Measurements from ENCODE around the gene MAPK8IP2.

The MAPK8IP2 gene

DNA sequence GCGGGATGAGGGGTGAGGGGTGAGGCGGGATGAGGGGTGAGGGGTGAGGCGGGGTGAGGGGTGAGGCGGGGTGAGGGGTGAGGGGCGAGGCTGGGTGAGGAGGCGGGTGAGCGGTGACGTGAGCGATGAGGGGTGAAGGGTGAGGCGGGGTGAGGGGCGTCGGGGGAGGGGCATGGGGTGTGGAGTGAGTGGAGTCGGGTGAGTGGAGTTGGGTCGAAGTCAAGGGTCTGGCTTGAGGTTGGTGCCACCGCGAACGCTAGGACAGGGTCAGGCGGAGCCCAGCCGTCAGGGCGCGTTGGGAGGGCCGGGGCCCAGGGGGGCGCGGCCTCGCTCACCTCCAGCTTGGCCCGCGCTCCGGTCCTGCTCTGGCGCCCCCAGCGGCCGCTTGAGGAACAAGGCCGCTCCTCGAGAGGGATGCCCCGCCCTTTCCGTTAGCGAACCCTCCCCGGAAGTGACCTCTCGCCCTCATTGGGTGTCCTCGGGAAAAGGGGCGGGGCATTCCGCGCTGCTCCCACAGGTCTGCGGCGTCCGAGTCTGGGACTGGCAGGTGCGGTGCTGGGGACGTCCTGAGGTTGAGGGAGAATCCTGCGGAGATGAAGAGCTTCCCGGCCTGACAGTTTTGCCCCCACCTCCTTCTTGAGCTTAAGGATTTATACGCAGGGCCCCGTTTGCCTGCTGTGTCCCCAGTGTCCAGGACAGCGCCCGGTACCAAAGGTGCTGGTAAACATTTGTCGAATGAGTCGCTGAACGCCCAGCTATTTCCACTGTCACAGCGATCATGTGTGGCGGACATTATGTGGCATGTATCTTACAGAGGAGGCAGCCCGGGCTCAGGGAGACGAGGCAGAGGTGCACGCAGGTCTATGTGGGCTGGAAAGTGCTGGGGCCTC, 37.8 kb upstream of the MAPK8IP2 start, which contains the start of gene SYCE3:
Gene SYCE3 (minus strand): TSS at position 397 of the 890 bp plus-strand sequence. CDS start 6,514 bp downstream, outside the sequence.
- TF ChIP-seq EZH2 (IDR thresholded peaks at IDR 0.05; ENCODE audit: borderline replicate concordance, low read depth, low read length, severe bottlenecking), result no peak
- TF ChIP-seq, protein P1, sequence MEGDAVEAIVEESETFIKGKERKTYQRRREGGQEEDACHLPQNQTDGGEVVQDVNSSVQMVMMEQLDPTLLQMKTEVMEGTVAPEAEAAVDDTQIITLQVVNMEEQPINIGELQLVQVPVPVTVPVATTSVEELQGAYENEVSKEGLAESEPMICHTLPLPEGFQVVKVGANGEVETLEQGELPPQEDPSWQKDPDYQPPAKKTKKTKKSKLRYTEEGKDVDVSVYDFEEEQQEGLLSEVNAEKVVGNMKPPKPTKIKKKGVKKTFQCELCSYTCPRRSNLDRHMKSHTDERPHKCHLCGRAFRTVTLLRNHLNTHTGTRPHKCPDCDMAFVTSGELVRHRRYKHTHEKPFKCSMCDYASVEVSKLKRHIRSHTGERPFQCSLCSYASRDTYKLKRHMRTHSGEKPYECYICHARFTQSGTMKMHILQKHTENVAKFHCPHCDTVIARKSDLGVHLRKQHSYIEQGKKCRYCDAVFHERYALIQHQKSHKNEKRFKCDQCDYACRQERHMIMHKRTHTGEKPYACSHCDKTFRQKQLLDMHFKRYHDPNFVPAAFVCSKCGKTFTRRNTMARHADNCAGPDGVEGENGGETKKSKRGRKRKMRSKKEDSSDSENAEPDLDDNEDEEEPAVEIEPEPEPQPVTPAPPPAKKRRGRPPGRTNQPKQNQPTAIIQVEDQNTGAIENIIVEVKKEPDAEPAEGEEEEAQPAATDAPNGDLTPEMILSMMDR (IDR thresholded peaks at IDR 0.05; ENCODE audit: borderline replicate concordance, extremely low read depth, low read length, poor library complexity, severe bottlenecking), result peak; percentile 94
- peak within 1 kb of the TSS; percentile 95 for H3K4me2 ChIP-seq (ENCODE audit: insufficient read depth, low read length)
- ATAC-seq (ENCODE audit: insufficient read depth, low read depth) (peak; percentile 97), DNase-seq (peak; percentile 98)
- no peaks in the 10 kb centered on the region for H3K27me3 ChIP-seq (ENCODE audit: insufficient read depth, low read length, poor library complexity)
- H3K79me2 ChIP-seq (ENCODE audit: insufficient read depth, low read length), result no peaks in the 10 kb centered on the region
- peak within 1 kb of the TSS; percentile 50; the same call in 1 of the 2 replicates for H3K27ac ChIP-seq (ENCODE audit: low read length)
- no peaks in the 10 kb centered on the region for H4K20me1 ChIP-seq (ENCODE audit: insufficient read depth, low read length)
- peak within 1 kb of the TSS; percentile 80 for H2AFZ ChIP-seq (ENCODE audit: low read depth, low read length)
- peak within 1 kb of the TSS; percentile 54 for H3K9ac ChIP-seq (ENCODE audit: low read depth, low read length)
- no peaks in the 10 kb centered on the region for H3K9me3 ChIP-seq (ENCODE audit: insufficient read depth, low read length, severe bottlenecking)
- H3K4me1 ChIP-seq (ENCODE audit: insufficient read depth, low read length), result peaks cover 11% of the 10 kb centered on the region
- H3K36me3 ChIP-seq (ENCODE audit: insufficient read depth, low read length), result peaks cover 3% of the 10 kb centered on the region; the same call in 1 of the 2 replicates
- H3K4me3 ChIP-seq (ENCODE audit: low read depth in 1 of 2, low read length in 2 of 2), result peak within 1 kb of the TSS; percentile 19 to 63; a peak in 3 of 4 replicates

DNA sequence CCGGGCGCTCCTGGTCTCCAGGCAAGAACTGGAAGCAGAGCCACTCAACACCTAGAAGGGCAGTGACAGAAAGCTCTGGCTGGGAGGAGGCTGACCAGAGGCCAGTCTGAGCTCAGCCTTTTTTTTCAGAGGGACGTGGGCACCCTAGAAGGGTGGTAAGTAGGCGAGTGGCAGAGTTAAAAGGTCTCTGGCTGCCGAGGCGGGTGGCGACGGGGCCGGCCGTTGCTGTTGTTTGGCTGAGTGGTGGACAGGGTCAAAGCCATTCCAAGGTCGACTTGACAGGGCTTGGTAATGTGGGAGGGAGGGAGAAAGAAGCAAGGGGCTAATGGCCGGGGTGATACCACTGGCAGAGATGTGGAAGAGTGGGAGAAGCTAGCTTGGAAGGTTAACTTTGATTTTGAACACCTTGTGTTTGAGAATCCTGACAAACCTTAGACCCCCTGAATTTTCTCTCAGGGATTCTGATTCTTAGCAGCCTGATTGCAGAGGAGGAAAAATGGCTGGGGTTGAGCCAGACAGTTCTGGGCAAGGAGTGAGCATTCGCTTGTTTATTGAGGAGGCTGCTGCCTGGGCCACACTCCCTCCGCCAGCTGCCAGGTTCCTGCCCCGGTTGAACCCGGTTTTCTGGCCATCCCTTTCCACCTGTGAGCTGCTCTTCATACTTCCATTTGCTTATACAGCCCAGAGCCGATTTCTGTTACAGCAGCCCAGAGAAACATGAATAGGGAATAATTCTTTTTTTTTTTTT, 37.0 kb upstream of the MAPK8IP2 start:
- Histone ChIP-seq H3K27me3 (ENCODE audit: insufficient read depth, low read length, poor library complexity) (no peaks in the 10 kb centered on the region), H3K27ac (ENCODE audit: low read length) (peak overlapping the region; percentile 50; the same call in 1 of the 2 replicates), H2AFZ (ENCODE audit: low read depth, low read length) (peak overlapping the region; percentile 80)

DNA sequence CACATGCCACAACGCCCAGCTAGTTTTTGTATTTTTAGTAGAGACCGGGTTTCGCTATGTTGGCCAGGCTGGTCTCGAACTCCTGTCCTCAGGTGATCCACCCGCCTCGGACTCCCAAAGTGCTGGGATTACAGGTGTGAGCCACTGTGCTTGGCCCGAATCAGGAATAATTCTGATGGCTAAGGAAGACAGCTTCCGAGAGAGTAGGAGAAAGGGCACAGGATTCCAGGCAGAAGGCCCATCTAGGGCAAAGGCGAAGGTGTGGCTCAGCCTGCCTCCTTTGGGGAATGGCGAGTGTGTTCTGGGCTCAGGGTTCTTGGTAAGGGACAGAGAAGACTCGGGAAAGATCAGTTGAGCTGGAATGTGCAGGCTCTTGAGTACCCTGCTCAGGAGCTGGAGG, 36.3 kb upstream of the MAPK8IP2 start:
- H2AFZ ChIP-seq (ENCODE audit: low read depth, low read length), result no peak overlapping the region
- H3K4me3 ChIP-seq (ENCODE audit: low read depth in 1 of 2, low read length in 2 of 2), result no peak overlapping the region
- ATAC-seq (ENCODE audit: insufficient read depth, low read depth) (no peak), DNase-seq (no peak)
- H3K27ac ChIP-seq (ENCODE audit: low read length), result no peak overlapping the region
- no peaks in the 10 kb centered on the region for H4K20me1 ChIP-seq (ENCODE audit: insufficient read depth, low read length)
- no peak overlapping the region for H3K9ac ChIP-seq (ENCODE audit: low read depth, low read length)
- no peaks in the 10 kb centered on the region for H3K9me3 ChIP-seq (ENCODE audit: insufficient read depth, low read length, severe bottlenecking)
- H3K27me3 ChIP-seq (ENCODE audit: insufficient read depth, low read length, poor library complexity), result no peaks in the 10 kb centered on the region
- H3K4me2 ChIP-seq (ENCODE audit: insufficient read depth, low read length), result no peak overlapping the region
- H3K36me3 ChIP-seq (ENCODE audit: insufficient read depth, low read length), result peaks cover 17% of the 10 kb centered on the region
- peaks cover 11% of the 10 kb centered on the region for H3K4me1 ChIP-seq (ENCODE audit: insufficient read depth, low read length)
- TF ChIP-seq, protein P1 (IDR thresholded peaks at IDR 0.05; ENCODE audit: borderline replicate concordance, extremely low read depth, low read length, poor library complexity, severe bottlenecking), result no peak
- no peaks in the 10 kb centered on the region for H3K79me2 ChIP-seq (ENCODE audit: insufficient read depth, low read length)

More for the DNA sequence above, 37.0 kb upstream of the MAPK8IP2 start:
- peak overlapping the region; percentile 19 to 63; a peak in 3 of 4 replicates for H3K4me3 ChIP-seq (ENCODE audit: low read depth in 1 of 2, low read length in 2 of 2)
- ATAC-seq (ENCODE audit: insufficient read depth, low read depth) (no peak), DNase-seq (no peak)
- H3K9me3 ChIP-seq (ENCODE audit: insufficient read depth, low read length, severe bottlenecking), result no peaks in the 10 kb centered on the region
- peak overlapping the region; percentile 95 for H3K4me2 ChIP-seq (ENCODE audit: insufficient read depth, low read length)
- TF ChIP-seq, protein P1 (IDR thresholded peaks at IDR 0.05; ENCODE audit: borderline replicate concordance, extremely low read depth, low read length, poor library complexity, severe bottlenecking), result no peak
- TF ChIP-seq EZH2 (IDR thresholded peaks at IDR 0.05; ENCODE audit: borderline replicate concordance, low read depth, low read length, severe bottlenecking), result no peak
- peak overlapping the region; percentile 54 for H3K9ac ChIP-seq (ENCODE audit: low read depth, low read length)
- H3K79me2 ChIP-seq (ENCODE audit: insufficient read depth, low read length), result no peaks in the 10 kb centered on the region
- peaks cover 10% of the 10 kb centered on the region for H3K36me3 ChIP-seq (ENCODE audit: insufficient read depth, low read length)
- H4K20me1 ChIP-seq (ENCODE audit: insufficient read depth, low read length), result no peaks in the 10 kb centered on the region
- peaks cover 11% of the 10 kb centered on the region for H3K4me1 ChIP-seq (ENCODE audit: insufficient read depth, low read length)

Data from DND-41 (cell line).